Suppressor macrophage (primary cell): ENCODE results near the gene FHOD3.

Experiments used
- DNase-seq, 4 experiments: peaks; one replicate each; pipeline ENCODE4 v3.0.0-alpha.2; 2020 to 2022

FHOD3 gene

GRCh38 chr18:36488131-36488530 is 190.6 kb downstream of the FHOD3 start:
- no peak for DNase-seq

DNA sequence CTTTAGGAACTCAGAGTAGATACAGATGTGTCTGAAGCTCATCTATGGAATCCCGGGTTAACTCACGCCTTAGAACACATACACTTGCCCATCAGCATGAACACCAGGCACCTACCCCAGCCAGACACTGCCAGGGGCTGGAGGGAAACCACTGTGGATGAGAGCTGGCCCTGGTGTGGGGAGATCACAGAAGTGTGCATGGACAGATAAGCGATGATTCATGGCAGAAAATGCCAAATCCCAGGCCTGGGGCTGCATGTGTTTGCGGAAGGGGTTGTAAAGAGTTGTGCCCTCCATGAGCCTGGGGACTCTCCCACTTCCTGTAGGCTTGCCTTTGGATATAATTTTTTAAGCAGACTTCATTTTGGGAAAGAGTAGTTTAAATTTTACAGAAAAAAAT is 193.4 kb downstream of the FHOD3 start:
- no peak for DNase-seq

GRCh38 chr18:36492604-36493329 is 195.3 kb downstream of the FHOD3 start:
- no peak for DNase-seq

DNA sequence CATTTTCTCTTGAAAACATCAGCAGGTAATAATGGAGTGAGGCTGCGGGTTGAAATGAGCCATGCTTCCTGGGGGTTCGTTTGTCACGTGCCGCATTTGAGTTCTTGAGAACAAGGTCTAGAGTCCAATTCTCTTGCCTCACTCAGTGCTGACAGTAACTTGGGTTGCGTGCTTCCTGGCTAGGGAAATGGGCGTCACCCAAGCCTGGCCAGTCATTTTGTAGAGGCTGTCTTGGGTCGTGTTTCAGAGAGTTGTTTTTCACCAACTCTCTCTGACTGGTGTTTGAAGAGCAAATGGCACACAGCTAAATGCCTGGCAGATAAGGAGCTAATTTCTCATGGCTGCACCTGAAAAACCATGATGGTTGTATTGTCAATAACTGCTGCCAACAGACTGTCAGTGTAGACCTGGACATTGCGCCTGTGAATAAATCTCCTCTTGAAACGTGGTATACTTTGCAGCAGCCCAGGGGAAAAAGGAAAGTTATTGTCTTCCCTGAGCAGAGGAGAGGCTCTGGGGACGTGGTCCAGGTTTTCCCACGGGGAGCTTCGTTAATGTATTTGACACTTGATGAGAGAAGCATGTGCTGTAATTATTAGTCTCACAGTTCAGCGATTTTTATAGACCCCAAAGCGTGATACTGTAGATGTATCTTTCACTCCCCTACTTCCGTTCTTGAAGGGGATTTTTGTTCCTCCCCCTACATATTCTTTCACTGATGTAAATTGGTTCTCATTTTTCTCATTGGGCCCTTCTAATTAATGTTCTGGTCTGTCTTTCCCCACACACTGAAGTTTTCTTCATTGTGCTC is 196.0 kb downstream of the FHOD3 start:
- DNase-seq: no peak

DNA sequence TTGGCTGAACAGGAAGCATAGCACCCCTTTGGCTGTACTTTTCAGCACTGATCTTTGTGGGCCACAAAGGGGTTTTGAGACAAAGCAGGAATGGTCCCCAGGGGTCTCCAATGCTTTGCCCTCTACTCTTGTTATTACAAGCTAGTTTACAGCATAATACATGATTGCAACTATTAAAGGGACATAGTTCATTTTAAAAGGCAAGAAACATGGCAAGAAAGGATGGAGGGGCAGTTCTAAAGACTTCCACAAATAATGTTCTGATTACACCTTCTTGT is 196.6 kb downstream of the FHOD3 start:
- no peak for DNase-seq

DNA sequence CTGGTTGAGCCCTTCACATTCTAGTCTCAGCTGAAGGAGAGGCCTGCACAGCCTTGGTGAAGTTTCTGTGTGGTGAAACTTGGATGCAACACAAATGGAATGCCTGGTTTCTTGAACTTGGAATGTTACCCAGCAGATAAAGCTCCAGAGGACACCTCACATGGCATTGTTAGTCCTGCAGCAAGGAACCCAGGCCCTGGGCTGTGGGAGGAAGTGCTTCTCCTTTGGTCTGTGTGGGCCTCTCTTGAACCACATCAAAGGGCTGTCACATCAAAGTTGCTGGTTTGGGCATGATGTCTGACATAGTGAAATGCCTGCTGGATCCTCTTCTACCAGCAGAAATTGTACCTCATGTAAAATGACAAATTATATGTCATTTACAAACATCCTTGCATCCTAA is 198.5 kb downstream of the FHOD3 start:
- no peak for DNase-seq

DNA sequence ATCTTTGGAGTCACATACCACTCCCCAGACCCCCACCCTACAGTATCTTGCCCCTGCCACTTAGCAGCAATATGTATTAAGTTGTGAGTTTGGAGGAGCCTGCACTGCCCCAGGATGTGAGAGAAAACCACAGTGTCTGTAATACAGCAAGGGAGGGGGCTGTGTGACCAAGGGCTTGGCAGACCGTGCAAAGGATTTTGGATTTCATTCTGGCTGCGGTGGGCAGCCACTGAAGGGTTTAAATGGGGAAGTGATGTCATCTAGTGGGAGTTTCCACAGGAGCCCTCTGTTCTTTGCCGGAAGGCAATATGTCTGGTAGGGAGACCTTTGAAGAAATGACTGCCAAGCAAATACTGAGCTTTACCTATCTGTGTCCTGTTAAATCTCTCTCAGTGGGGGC is 202.4 kb downstream of the FHOD3 start:
- no peak for DNase-seq

- DNase-seq: no peak
These were observed 203.6 kb downstream of the FHOD3 start for GRCh38 chr18:36501100-36501499.

GRCh38 chr18:36503477-36503876 is 206.0 kb downstream of the FHOD3 start:
- no peak for DNase-seq

DNA sequence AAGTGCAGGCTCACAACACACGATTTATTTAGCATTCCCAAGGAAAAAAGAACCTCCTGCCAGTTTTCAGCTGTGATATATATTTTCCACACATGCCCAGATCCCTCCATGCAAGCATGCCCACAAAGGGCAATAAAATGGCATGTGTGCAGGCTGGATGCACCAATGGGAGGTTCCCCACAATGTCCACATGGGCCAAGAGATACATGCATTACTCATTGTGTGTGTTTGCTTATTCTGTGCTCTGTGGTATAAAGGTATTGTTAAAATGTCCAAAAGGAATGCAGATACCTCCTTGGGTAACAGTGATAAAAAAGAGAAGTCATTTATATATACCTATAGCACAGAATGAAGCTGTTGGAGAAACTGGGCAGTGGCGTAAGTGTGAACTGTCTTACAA is 207.4 kb downstream of the FHOD3 start:
- no peak for DNase-seq

DNA sequence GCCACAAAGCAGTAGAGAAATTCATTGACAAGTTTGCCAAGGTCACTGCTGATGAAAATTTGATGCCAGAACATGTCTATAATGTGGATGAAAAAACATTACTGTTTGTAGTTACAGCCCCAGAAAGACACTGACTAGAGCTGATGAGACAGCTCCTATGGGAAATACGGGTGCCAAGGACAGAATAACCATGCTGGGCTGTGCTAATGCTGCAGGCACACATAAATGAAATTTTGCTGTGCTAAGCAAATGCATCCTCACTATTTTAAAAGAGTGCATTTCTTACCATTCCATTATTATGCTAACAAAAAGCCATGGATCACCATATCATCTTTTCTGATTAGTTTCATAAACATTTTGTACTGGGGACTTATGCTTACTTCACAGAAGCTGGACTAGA is 208.2 kb downstream of the FHOD3 start:
- no peak for DNase-seq

GRCh38 chr18:36509646-36510197 is 212.2 kb downstream of the FHOD3 start:
- no peak for DNase-seq

DNA sequence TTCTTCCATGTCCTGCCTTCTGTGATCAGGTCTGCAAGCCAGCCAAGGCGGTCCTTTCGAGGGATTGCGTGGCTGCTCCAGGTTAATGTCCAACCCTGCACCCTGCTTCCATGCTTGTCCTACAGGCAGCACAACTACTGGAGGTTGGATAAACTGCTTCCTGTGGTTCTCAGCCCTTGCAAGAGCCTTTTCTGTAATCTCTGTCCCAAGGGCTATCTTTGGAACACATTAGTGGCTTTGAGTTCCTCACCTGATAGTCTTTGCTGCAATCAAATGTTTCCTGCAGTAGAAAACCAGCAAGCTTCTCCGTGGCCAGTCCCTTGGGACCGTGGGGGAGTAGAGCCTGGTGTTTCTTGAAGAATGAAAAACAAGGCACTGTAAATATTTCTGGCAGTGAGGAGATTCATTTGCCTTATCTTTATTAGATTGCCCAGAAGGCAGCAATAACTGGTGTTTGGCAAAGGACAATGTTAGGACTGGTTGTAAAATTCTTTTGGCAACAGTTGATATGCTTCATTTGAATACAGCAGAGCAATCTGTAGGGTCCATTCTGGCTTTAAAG is 214.4 kb downstream of the FHOD3 start:
- no peak for DNase-seq

DNA sequence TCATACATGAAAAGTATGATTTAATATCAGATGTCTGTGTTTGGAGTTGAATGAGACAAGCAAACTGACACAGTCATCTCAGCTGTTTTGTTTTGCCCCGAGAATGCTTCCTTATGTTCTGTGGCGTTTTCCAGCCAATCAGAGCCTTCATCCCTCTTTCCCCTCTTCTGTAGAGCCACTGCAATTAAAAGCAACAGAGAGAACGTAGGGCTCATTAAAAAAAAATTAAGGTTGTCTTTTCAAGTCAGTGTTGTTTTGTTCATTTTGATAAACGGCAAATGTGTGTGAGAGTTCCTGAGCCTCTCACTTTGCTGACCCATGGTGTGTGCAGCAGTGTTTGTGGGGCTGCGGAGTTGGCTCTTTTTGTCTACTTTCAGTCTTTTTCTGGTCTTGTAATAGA is 216.0 kb downstream of the FHOD3 start:
- no peak for DNase-seq

GRCh38 chr18:36514778-36515177 is 217.3 kb downstream of the FHOD3 start:
- DNase-seq: no peak

- DNase-seq: no peak
These were observed 218.7 kb downstream of the FHOD3 start for GRCh38 chr18:36516258-36516657.

DNA sequence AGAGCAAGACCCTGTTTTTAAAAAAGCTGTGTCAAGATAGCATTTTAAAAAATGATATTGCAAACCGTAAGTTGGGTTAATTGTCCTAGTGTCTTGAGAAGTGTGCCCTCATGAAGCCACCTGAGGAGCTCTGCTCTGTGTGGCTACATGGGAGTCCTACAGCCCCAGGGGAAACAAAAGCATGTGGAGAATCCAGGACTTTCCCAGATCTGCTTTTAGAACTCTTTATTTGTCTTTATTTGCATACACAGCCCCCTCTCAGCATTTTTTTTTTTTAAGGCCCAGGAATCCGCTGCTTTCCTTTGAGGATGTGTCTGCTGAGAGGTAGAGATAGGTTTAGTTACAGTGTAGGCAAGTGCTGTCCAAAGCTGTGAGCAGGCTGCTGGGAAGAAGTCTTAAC is 219.2 kb downstream of the FHOD3 start:
- no peak for DNase-seq

- DNase-seq: no peak
These were observed 221.3 kb downstream of the FHOD3 start for GRCh38 chr18:36518839-36519238.

GRCh38 chr18:36519358-36519757 is 221.8 kb downstream of the FHOD3 start:
- DNase-seq: no peak

DNA sequence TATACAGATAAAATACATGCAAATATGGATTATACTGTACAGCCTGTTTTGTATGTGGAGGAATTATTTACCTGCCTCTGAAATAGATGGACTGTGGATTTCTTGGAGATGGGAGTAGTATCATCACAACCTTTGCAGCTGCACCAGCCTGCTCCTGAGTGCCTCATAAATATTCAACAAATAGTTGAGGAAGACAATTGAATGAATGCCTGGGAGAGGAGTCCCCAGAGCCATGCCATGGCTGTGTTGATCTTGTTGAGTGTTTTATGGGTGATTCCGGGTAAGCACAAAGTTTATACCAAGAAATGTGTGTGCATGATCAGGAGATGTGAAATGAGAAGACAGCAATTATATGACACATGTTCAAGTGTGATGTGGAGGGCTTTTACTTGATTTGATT is 225.0 kb downstream of the FHOD3 start:
- DNase-seq: no peak

DNA sequence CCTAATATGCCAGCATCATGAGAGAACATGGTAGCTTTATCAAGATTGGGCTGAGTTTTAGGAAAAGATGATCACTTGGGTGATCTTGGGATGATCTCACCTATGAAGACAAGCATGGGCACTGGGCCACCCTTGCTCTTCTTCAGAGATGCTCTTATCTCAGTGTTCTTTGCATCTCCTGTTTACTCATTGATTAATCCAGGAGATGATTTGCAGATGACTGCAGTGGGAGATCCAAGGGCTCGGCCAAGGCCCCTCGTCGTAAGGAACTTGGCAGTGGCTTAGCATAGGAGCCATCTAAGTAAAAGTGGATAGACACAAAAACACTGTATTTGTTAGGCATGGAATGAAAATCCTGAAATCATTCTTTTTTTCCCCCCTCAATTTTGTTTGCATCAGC is 228.4 kb downstream of the FHOD3 start:
- no peak for DNase-seq

DNA sequence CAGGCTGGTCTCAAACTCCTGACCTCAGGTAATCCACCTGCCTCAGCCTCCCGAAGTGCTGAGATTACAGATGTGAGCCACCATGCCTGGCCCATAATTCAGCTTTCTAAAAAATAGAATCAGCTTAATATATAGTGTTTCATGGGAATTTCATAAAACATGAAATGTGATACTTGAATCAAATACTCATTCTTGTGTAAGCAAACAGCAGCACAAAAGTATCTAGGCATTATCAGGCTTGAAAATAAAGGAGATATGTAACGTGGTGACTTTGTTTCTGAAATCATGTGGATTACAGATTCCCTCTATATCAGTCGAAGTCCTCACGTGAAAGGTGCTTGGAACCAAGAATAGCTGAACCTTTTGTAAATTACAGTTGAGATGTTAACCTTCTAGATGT is 229.1 kb downstream of the FHOD3 start:
- DNase-seq: no peak

- no peak for DNase-seq
These were observed 229.5 kb downstream of the FHOD3 start for GRCh38 chr18:36527051-36527450.
